Lower leg skin (tissue), 4 donors: ENCODE results near the gene QPCTL. TPM values are rescaled to one million over a fixed set of nuclear protein-coding genes. Genes with fewer than 3 reads are reported as not detected.

Experiments used
- DNase-seq, 2 donors: peaks; one replicate each; pipeline ENCODE4 v3.0.0-alpha.2; 2019; ENCODE audit warnings: low spot score in 2 of 2
- H3K4me3 ChIP-seq: fragments of 200-600 bp; sonication (generic); 2 replicates; pipeline ENCODE4 v1.5.1; 2017; ENCODE audit warnings: mild to moderate bottlenecking, low read depth; ENCODE audit not compliant: poor library complexity, severe bottlenecking
- CTCF ChIP-seq, 3 donors: fragments of 450-650 bp; IDR thresholded peaks; one replicate each; pipeline ENCODE4 v1.5.1; 2016; ENCODE audit warnings: antibody characterized with exemption in 3 of 3, mild to moderate bottlenecking in 3 of 3, moderate library complexity in 2 of 3
- POLR2A ChIP-seq, 2 donors: fragments of 450-650 bp; IDR thresholded peaks; one replicate each; pipeline ENCODE4 v1.6.1; 2016 to 2017; ENCODE audit warnings: antibody characterized with exemption in 2 of 2, mild to moderate bottlenecking in 1 of 2, moderate library complexity in 1 of 2
- WGBS, 2 donors: methylation state at CpG; one replicate each; pipeline ENCODE4 v1.1.5; 2018; 5-methylcytosine and 5-hydroxymethylcytosine counted together
- intact Hi-C: fragments of 100-400 bp; cut with DNase I; formaldehyde crosslinking; loops from one replicate; pipeline ENCODE4 v1.15.0; 2023; ENCODE audit warnings: low total_unique reads
- total RNA-seq, 4 donors: library from RNA; depleted of rRNA; stranded (reverse); fragments of >200 nt; gene quantifications; one replicate each; pipeline ENCODE4 v1.1.0, GENCODE V29; 2016

Gene QPCTL
- total RNA-seq, 4 donors from 2014 or later = 3.4 to 8.7 (median 6.8) TPM

DNA sequence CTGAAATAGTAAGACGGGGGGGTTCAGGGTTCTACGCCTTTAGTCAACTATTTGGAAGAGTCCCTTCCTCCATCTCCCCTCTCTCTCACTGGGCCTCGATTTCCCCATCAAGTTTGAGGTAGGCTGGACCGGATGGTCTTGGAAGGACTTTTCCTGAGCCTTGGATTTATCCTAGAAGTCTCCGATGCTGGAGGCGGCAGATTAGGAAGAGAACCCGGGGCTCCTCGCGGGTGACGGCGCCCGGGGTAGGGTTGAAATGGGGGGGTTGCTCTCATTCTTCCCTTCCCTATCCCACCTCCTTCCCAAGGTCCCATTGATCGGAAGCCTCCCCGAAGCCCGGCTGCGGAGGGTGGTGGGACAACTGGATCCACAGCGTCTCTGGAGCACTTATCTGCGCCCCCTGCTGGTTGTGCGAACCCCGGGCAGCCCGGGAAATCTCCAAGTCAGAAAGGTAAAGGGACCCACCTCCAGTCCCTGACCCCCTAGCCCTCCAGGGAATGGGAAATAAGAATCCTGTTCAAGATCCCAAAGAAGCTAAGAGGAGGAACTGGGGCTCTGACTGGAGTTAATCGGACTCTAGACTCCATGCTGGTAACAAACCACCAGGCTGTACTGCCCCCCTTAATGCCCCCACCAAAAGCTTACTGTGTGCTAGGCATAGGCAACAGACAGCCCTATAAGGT is 781 bp downstream of the QPCTL start:
- intact Hi-C loops = no loop called here
- peak; percentile 66 to 97 for DNase-seq
- peak overlapping the region; percentile 62 for H3K4me3 ChIP-seq
- WGBS, 2 donors = 1 to 2% methylated on average over 22 of the region's 22 CpGs
- peak in 1 of 3 donors; percentile 45 for TF ChIP-seq CTCF (IDR thresholded peaks at IDR 0.05)
- no peak for TF ChIP-seq POLR2A (IDR thresholded peaks at IDR 0.05)

- no peak for DNase-seq
- H3K4me3 ChIP-seq = no peak overlapping the region
- 62 to 72% methylated on average over 7 of the region's 7 CpGs for WGBS, 2 donors
- intact Hi-C loops = no loop called here
- TF ChIP-seq CTCF (IDR thresholded peaks at IDR 0.05) (no peak), POLR2A (IDR thresholded peaks at IDR 0.05) (no peak)
Observed at GRCh38 chr19:45701676-45702075, 9.2 kb downstream of the QPCTL start.

DNA sequence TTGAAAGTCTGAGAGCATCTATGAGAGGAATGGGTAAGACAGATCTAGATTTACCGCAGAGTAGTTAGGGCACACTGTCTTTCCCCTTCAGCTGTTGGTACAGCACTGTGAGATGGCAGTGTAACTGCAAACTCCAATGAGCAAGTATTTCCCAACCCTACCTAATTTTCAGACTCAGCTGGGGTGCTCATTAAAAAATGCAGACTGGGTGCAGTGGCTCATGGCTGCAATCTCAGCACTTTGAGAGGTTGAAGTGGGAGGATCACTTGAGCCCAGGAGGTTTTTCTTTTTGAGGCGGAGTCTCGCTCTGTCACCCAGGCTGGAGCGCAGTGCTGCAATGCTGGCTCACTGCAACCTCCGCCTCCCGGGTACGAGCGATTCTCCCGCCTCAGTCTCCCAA is 12.6 kb downstream of the QPCTL start:
- H3K4me3 ChIP-seq = no peak overlapping the region
- WGBS, 2 donors = 92 to 95% methylated on average over 9 of the region's 9 CpGs
- no peak for DNase-seq
- TF ChIP-seq CTCF (IDR thresholded peaks at IDR 0.05) (no peak), POLR2A (IDR thresholded peaks at IDR 0.05) (no peak)
- intact Hi-C loops = no loop called here

DNA sequence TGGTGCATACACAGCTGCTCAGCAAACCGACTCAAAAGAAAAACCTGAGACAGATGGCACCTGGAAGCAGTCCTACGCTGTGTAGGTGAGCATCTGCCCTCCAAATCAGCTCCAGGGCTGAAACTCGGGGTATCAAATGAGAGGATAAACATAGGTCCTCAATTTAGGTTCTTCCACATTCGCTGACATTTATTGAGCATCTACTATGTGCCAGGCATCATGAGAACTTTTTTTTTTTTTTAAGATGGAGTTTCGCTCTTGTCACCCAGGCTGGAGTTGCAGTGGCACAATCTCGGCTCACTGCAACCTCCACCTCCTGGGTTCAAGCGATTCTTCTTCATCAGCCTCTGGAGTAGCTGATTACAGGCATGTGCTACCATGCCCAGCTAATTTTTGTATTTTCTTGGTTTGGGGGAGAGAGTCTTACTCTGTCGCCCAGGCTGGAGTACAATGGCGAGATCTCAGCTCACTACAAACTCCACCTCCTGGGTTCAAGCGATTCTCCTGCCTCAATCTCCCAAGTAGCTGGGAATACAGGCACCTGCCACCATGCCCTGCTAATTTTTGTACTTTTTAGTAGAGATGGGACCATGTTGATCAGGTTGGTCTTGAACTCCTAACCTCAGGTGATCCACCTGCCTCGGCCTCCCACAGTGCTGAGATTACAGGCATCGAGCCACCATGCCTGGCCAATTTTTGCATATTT is 13.4 kb downstream of the QPCTL start:
- TF ChIP-seq POLR2A (IDR thresholded peaks at IDR 0.05) = no peak
- TF ChIP-seq CTCF (IDR thresholded peaks at IDR 0.05) = no peak
- intact Hi-C loops = no loop called here
- 90 to 96% methylated on average over 12 of the region's 12 CpGs for WGBS, 2 donors
- no peak for DNase-seq
- H3K4me3 ChIP-seq = no peak overlapping the region

DNA sequence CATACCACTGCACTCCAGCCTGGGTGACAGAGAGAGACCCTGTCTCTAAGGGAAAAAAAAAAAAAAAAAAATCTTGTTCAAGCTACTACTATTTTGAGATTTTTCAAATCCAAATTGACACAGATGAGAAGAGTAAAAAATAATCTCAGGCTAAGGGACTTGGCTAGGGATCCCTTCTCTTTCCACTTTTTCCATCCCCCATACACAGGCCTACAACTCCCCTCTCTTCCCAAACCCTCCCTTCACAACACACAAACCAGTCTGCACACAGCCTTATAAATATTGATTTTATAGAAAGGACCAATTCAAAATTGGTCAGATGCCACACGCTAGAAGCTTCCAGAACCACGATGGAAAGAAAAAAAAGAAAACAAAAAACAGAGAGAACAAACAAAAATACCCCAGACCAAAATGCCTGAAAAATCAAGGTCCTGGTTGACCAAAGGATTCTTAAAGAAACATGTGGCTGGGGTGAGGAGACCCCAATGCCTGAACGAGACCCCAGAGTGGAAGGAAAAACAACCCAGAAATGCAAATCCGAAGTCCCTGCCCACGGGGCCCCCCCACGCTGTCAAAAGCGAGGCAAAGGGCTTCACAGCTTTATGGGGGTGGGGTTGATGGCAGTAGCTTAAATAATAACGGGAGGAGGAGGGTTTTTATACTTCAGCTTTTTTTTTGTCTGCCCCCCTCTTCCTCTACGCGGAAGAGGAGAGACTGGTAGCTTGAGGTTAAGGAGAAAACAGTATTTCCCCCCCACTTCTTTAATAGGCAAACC is 18.1 kb downstream of the QPCTL start:
- DNase-seq = no peak
- intact Hi-C loops = no loop called here
- 73 to 74% methylated on average over 10 of the region's 10 CpGs for WGBS, 2 donors
- H3K4me3 ChIP-seq = no peak overlapping the region
- TF ChIP-seq POLR2A (IDR thresholded peaks at IDR 0.05) (no peak), CTCF (IDR thresholded peaks at IDR 0.05) (no peak)
